ENCODE measurements around the gene ANKS1B. TPM values are rescaled to one million over a fixed set of nuclear protein-coding genes. Genes with fewer than 3 reads are reported as not detected.

The ANKS1B gene
- total RNA-seq, 4 donors from 2014 or later, result 0.88 to 10.7 (median 4.4) TPM

GRCh38 chr12:99959549-99960170 lies 25.1 kb downstream of the ANKS1B start:
- no peaks in the 10 kb centered on the region for H3K9me3 ChIP-seq
- no peak overlapping the region for H3K27ac ChIP-seq
- H3K27me3 ChIP-seq, result no peaks in the 10 kb centered on the region
- H3K4me1 ChIP-seq, result no peaks in the 10 kb centered on the region
- no peak for DNase-seq
- TF ChIP-seq POLR2A (IDR thresholded peaks at IDR 0.05) (no peak), CTCF (IDR thresholded peaks at IDR 0.05) (no peak)
- no peak overlapping the region for H3K4me3 ChIP-seq
- no peaks in the 10 kb centered on the region for H3K36me3 ChIP-seq

DNA sequence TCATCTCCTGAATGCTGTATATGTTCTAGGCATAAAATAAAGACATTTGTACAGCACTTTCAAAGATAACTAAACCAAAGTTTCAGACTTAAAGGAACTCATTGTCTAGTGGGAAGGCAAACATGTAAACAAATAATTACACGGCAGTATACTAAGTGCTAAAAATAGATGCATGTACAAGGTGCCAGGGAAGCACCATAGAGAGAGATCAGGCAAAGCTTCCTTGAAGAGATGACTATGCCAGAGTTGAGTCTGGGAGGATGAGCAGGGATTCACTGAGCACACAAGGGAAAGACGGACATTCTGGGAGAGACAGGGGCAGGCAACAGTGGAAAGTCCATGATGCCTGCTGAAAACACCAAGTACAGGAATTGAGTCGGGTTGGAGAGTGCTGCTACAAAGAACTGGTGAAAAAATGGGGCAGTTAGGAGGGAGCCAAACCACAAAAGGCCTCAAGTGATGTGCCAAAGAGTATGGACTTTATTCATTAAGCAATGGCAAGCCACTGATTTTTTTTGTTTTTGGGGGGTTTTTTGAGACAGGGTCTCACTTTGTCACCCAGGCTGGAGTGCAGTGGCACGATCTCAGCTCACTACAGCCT lies 26.8 kb downstream of the ANKS1B start:
- Histone ChIP-seq H3K27ac (no peak overlapping the region), H3K4me3 (no peak overlapping the region), H3K27me3 (no peaks in the 10 kb centered on the region), H3K9me3 (no peaks in the 10 kb centered on the region), H3K36me3 (no peaks in the 10 kb centered on the region), H3K4me1 (no peaks in the 10 kb centered on the region)
- TF ChIP-seq POLR2A (IDR thresholded peaks at IDR 0.05), result no peak
- no peak for TF ChIP-seq CTCF (IDR thresholded peaks at IDR 0.05)
- no peak for DNase-seq

GRCh38 chr12:99954724-99955123 lies 30.0 kb downstream of the ANKS1B start:
- H3K4me1 ChIP-seq, result no peaks in the 10 kb centered on the region
- no peak for DNase-seq
- no peak overlapping the region for H3K27ac ChIP-seq
- H3K4me3 ChIP-seq, result no peak overlapping the region
- H3K9me3 ChIP-seq, result no peaks in the 10 kb centered on the region
- TF ChIP-seq CTCF (IDR thresholded peaks at IDR 0.05) (no peak), POLR2A (IDR thresholded peaks at IDR 0.05) (no peak)
- H3K36me3 ChIP-seq, result no peaks in the 10 kb centered on the region
- H3K27me3 ChIP-seq, result no peaks in the 10 kb centered on the region

- Histone ChIP-seq H3K36me3 (no peaks in the 10 kb centered on the region), H3K9me3 (no peaks in the 10 kb centered on the region), H3K27ac (no peak overlapping the region), H3K4me3 (no peak overlapping the region), H3K4me1 (no peaks in the 10 kb centered on the region), H3K27me3 (no peaks in the 10 kb centered on the region)
- DNase-seq, result no peak
- TF ChIP-seq CTCF (IDR thresholded peaks at IDR 0.05), result no peak
- no peak for TF ChIP-seq POLR2A (IDR thresholded peaks at IDR 0.05)
Measured at GRCh38 chr12:99948370-99948769, 36.4 kb downstream of the ANKS1B start.

GRCh38 chr12:99946131-99946530 lies 38.6 kb downstream of the ANKS1B start:
- H3K27me3 ChIP-seq, result no peaks in the 10 kb centered on the region
- H3K9me3 ChIP-seq, result no peaks in the 10 kb centered on the region
- H3K27ac ChIP-seq, result no peak overlapping the region
- no peaks in the 10 kb centered on the region for H3K4me1 ChIP-seq
- H3K36me3 ChIP-seq, result no peaks in the 10 kb centered on the region
- H3K4me3 ChIP-seq, result no peak overlapping the region
- TF ChIP-seq CTCF (IDR thresholded peaks at IDR 0.05), result no peak
- TF ChIP-seq POLR2A (IDR thresholded peaks at IDR 0.05), result no peak
- DNase-seq, result no peak

Data from Peyer's patch (tissue), 4 donors.